ENCODE results near the gene DNAJC15.
"Not testable (repeated sequence)": the region's sequence is repeated elsewhere in the genome, so short reads cannot be mapped to it uniquely, and the experiment has no call there.

The DNAJC15 gene

GRCh38 chr13:43023289-43023963 lies at the start of gene DNAJC15:
Gene DNAJC15, plus strand, starts transcription at chr13:43023586. Its CDS starts 41 bp downstream, at chr13:43023627.
- DNase-seq (ENCODE audit: low spot score): peak; percentile 93

GRCh38 chr13:42976066-42976465 lies 47.3 kb upstream of the DNAJC15 start:
- DNase-seq (ENCODE audit: low spot score): no peak

GRCh38 chr13:42977219-42977659 lies 46.1 kb upstream of the DNAJC15 start:
- DNase-seq (ENCODE audit: low spot score): no peak

GRCh38 chr13:42981317-42981716 lies 42.1 kb upstream of the DNAJC15 start:
- no peak for DNase-seq (ENCODE audit: low spot score)

GRCh38 chr13:42981853-42982252 lies 41.5 kb upstream of the DNAJC15 start:
- no peak for DNase-seq (ENCODE audit: low spot score)

GRCh38 chr13:42984026-42984425 lies 39.4 kb upstream of the DNAJC15 start:
- DNase-seq (ENCODE audit: low spot score): no peak

GRCh38 chr13:42984691-42985090 lies 38.7 kb upstream of the DNAJC15 start:
- DNase-seq (ENCODE audit: low spot score): no peak

GRCh38 chr13:42985312-42986175 lies 37.8 kb upstream of the DNAJC15 start:
- no peak for DNase-seq (ENCODE audit: low spot score)

GRCh38 chr13:42986176-42986574 lies 37.2 kb upstream of the DNAJC15 start:
- DNase-seq (ENCODE audit: low spot score): no peak

GRCh38 chr13:42990291-42991232 lies 32.8 kb upstream of the DNAJC15 start:
- DNase-seq (ENCODE audit: low spot score): no peak

- not testable (repeated sequence) for DNase-seq (ENCODE audit: low spot score)
These were observed 32.0 kb upstream of the DNAJC15 start for GRCh38 chr13:42991233-42991897.

- peak; percentile 78 for DNase-seq (ENCODE audit: low spot score)
These were observed 31.3 kb upstream of the DNAJC15 start, which contains the start of gene EPSTI1 for GRCh38 chr13:42991898-42992763. Gene EPSTI1, minus strand, starts transcription at chr13:42992241. Its CDS starts 76 bp downstream, at chr13:42992165.

- DNase-seq (ENCODE audit: low spot score): no peak
These were observed 30.6 kb upstream of the DNAJC15 start for GRCh38 chr13:42992764-42993122.

GRCh38 chr13:42994878-42995277 lies 28.5 kb upstream of the DNAJC15 start:
- no peak for DNase-seq (ENCODE audit: low spot score)

- DNase-seq (ENCODE audit: low spot score): no peak
These were observed 26.8 kb upstream of the DNAJC15 start for GRCh38 chr13:42996584-42996983.

GRCh38 chr13:42997381-42997780 lies 26.0 kb upstream of the DNAJC15 start:
- no peak for DNase-seq (ENCODE audit: low spot score)

- DNase-seq (ENCODE audit: low spot score): no peak
These were observed 23.9 kb upstream of the DNAJC15 start for GRCh38 chr13:42999491-42999890.

GRCh38 chr13:43000676-43001075 lies 22.7 kb upstream of the DNAJC15 start:
- no peak for DNase-seq (ENCODE audit: low spot score)

- no peak for DNase-seq (ENCODE audit: low spot score)
These were observed 21.4 kb upstream of the DNAJC15 start for GRCh38 chr13:43002021-43002420.

GRCh38 chr13:43003010-43003409 lies 20.4 kb upstream of the DNAJC15 start:
- DNase-seq (ENCODE audit: low spot score): no peak

Measured in left forelimb (tissue), 1 donor.